Measurements from ENCODE around the gene SECISBP2L.

GRCh38 chr15:49075881-49076280 lies 29.6 kb upstream of the SECISBP2L start:
- no peak for TF ChIP-seq ZNF384 (IDR thresholded peaks at IDR 0.05)
- no peak for TF ChIP-seq SP1 (IDR thresholded peaks at IDR 0.05)
- TF ChIP-seq FOXM1 (IDR thresholded peaks at IDR 0.05; ENCODE audit: borderline replicate concordance) = no peak
- TF ChIP-seq L3MBTL2 (conservative IDR thresholded peaks at IDR 0.05) = no peak
- TF ChIP-seq CTBP1 (IDR thresholded peaks at IDR 0.05; ENCODE audit: borderline replicate concordance) = no peak
- TF ChIP-seq TARDBP (IDR thresholded peaks at IDR 0.05) = no peak
- TF ChIP-seq FOXK2 (IDR thresholded peaks at IDR 0.05) = no peak

Data from HEK293T (cell line).